Nephron progenitor cell (in vitro differentiated cells): ENCODE measurements around the gene ALG10B.
"Not testable (repeated sequence)": the region's sequence is repeated elsewhere in the genome, so short reads cannot be mapped to it uniquely, and the experiment has no call there.

Experiments used
- DNase-seq: peaks from one replicate; pipeline ENCODE4 v3.0.0; 2021
- H3K27ac Mint-ChIP-seq: 2 replicates; pipeline ENCODE4 v1.8.0; 2021; ENCODE audit warnings: mild to moderate bottlenecking, moderate library complexity, mixed read lengths
- H3K27me3 Mint-ChIP-seq: 2 replicates; pipeline ENCODE4 v1.8.0; 2021; ENCODE audit warnings: mild to moderate bottlenecking, low read depth, mixed read lengths; ENCODE audit not compliant: poor library complexity
- H3K36me3 Mint-ChIP-seq: 2 replicates; pipeline ENCODE4 v1.8.0; 2021; ENCODE audit warnings: low read depth, mixed read lengths
- H3K4me1 Mint-ChIP-seq: 2 replicates; pipeline ENCODE4 v1.8.0; 2021; ENCODE audit warnings: mixed read lengths
- H3K4me3 Mint-ChIP-seq: 2 replicates; pipeline ENCODE4 v1.8.0; 2021; ENCODE audit warnings: mild to moderate bottlenecking, moderate library complexity, mixed read lengths
- H3K9me3 Mint-ChIP-seq: 2 replicates; pipeline ENCODE4 v1.8.0; 2021; ENCODE audit warnings: mild to moderate bottlenecking, moderate library complexity, mixed read lengths
- TF ChIP-seq, protein P1 (sequence below): fragments of 200-600 bp; sonication (generic); IDR thresholded peaks from 2 replicates; pipeline ENCODE4 v1.5.0; 2021; ENCODE audit warnings: antibody characterized with exemption

The ALG10B gene

DNA sequence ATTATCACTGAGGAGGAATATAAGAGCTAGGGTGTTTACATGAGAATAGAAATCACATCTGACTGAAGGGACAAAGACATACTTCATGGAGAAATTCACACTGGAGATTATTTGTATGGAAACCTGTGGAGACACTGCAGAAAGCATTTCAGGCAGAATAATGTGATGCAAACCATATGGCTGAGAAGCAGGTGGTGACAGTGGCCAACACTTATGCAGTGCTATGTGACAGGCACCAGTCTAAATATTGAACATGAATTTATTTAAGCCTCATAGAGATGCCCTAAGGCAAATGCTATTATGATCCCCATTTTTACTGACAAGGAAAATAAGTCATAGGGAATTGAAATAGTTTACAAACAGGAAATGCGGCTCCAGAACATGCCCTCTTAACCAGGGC lies 16.2 kb downstream of the ALG10B start:
- Mint-ChIP-seq H3K27ac (no peak overlapping the region), H3K36me3 (peaks cover 14% of the 10 kb centered on the region), H3K4me3 (no peak overlapping the region), H3K27me3 (no peaks in the 10 kb centered on the region), H3K9me3 (peaks cover 14% of the 10 kb centered on the region), H3K4me1 (no peaks in the 10 kb centered on the region)
- no peak for DNase-seq
- TF ChIP-seq, protein P1, sequence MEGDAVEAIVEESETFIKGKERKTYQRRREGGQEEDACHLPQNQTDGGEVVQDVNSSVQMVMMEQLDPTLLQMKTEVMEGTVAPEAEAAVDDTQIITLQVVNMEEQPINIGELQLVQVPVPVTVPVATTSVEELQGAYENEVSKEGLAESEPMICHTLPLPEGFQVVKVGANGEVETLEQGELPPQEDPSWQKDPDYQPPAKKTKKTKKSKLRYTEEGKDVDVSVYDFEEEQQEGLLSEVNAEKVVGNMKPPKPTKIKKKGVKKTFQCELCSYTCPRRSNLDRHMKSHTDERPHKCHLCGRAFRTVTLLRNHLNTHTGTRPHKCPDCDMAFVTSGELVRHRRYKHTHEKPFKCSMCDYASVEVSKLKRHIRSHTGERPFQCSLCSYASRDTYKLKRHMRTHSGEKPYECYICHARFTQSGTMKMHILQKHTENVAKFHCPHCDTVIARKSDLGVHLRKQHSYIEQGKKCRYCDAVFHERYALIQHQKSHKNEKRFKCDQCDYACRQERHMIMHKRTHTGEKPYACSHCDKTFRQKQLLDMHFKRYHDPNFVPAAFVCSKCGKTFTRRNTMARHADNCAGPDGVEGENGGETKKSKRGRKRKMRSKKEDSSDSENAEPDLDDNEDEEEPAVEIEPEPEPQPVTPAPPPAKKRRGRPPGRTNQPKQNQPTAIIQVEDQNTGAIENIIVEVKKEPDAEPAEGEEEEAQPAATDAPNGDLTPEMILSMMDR: no peak

DNA sequence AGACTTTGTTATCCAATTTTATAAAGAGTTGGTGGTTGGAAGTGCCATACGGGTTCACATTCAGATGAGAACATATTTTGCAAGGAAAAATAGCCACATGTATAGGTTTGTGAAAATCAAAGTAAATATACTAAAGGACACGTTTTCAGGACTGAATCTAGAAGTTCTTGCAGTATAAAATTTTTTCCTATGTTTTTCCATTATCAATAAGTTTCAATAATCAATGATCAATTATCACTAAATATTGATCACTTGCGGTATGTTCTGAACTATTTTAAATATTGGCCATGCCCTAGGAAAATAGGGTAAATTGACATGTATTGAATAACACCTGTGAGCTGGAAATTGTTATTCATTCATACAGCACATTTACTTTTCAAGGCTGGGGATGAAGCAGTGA lies 25.9 kb downstream of the ALG10B start:
- no peak overlapping the region for H3K27ac Mint-ChIP-seq
- peaks cover 46% of the 10 kb centered on the region for H3K9me3 Mint-ChIP-seq
- no peak for DNase-seq
- TF ChIP-seq, protein P1: no peak
- no peaks in the 10 kb centered on the region for H3K36me3 Mint-ChIP-seq
- no peaks in the 10 kb centered on the region for H3K27me3 Mint-ChIP-seq
- H3K4me3 Mint-ChIP-seq: no peak overlapping the region
- no peaks in the 10 kb centered on the region for H3K4me1 Mint-ChIP-seq

DNA sequence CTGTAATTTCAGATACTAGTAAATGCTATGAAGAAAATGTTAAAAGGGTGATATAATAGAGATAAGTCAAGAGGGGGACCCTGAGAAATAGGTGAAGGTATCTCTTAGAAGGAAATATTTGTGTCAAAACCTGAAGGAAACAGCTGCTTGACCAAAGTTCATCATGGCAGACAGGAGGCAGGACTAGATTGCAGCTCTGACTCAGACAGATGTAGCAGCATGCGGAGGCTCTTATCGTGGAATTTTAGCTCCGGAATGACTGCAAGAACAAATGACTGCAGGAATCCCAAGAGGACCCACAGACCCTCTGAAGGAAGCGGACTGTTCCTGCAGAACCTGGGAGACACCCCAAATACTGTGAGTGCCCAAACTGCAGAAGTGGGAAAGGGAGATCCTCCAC lies 26.7 kb downstream of the ALG10B start:
- not testable (repeated sequence) for H3K27ac Mint-ChIP-seq, H3K27me3 Mint-ChIP-seq, H3K4me3 Mint-ChIP-seq, H3K36me3 Mint-ChIP-seq, H3K4me1 Mint-ChIP-seq, DNase-seq
- H3K9me3 Mint-ChIP-seq: peaks cover 52% of the 10 kb centered on the region

DNA sequence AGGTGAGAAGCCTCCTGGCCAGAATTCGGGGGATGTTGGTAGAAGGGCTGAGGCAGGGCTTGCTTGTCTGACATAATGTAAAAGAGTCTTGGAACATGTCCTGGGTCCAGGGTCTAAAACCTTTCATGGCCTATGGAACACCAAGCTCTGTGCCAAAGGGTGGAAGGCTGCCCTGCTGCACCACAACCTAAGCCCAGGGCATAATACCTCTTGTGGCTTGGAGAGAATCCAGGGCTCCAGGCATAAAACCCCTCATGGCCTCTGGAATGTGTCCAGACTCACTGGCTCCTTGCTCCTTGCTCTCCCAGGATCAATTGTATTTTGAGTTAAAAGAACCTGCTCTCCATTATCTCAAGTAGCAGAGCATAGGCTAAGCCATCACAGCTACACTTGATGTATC lies 27.3 kb downstream of the ALG10B start:
- DNase-seq, H3K27ac Mint-ChIP-seq, H3K36me3 Mint-ChIP-seq, H3K27me3 Mint-ChIP-seq, H3K4me1 Mint-ChIP-seq, H3K4me3 Mint-ChIP-seq: not testable (repeated sequence)
- H3K9me3 Mint-ChIP-seq: peaks cover 59% of the 10 kb centered on the region

DNA sequence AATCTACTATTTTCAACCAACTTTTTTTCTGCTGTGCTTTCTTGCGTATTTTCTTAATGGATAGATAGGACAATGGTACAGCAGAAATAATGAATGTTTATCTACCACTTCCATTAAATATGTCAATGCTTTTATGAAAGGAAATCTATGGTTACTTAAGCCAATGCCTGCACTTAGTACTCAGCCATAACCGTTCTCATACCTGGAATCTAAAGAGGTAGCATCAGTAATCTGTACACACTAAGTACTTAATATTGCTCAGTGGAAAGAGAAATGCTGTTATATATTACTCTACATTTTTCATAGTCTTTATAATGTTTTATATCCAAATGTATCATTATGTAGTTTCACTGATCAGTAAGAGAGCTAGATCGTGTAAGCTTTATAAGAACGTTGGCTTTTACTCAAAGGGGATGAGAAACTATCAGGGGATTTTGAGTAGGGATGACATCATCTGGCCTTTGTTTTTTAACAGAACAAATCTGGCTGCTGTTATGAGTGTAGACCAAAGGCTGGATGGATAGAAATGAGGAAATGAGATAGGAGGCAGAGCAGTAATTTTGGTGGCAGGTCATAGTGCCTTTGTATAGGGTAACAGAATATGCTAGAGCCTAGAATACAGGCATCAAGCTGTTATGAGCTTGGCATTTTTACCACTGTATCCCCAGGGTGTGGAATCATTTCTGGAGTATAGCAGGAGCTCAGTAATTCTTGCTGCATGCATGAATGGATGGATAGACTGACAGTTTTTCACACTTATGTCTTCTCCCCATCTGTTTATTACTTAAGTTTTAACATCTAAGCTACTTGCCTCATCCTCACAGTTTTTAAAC lies 34.0 kb downstream of the ALG10B start:
- H3K9me3 Mint-ChIP-seq: peaks cover 49% of the 10 kb centered on the region
- H3K27me3 Mint-ChIP-seq: no peaks in the 10 kb centered on the region
- no peak overlapping the region for H3K4me3 Mint-ChIP-seq
- TF ChIP-seq, protein P1: no peak
- no peak overlapping the region for H3K27ac Mint-ChIP-seq
- no peak for DNase-seq
- H3K36me3 Mint-ChIP-seq: no peaks in the 10 kb centered on the region
- no peaks in the 10 kb centered on the region for H3K4me1 Mint-ChIP-seq

DNA sequence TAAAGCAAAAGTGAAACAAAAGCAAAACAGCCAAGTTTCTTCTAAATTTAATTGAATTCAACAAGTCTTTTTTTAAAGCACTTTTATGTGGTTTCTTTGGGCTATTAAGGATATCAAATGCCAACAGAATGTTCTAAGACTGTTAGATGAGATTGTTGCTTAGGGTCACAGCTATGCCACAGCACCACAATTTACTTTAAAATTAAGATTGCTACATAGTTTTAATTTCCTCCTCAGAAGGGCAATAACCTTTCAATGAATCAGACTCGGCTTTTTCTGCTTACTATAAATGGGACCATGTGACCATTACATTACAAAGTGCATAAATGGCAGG lies 34.6 kb downstream of the ALG10B start:
- H3K4me3 Mint-ChIP-seq, H3K4me1 Mint-ChIP-seq, H3K27me3 Mint-ChIP-seq, DNase-seq, H3K36me3 Mint-ChIP-seq, H3K27ac Mint-ChIP-seq: not testable (repeated sequence)
- peaks cover 45% of the 10 kb centered on the region for H3K9me3 Mint-ChIP-seq

DNA sequence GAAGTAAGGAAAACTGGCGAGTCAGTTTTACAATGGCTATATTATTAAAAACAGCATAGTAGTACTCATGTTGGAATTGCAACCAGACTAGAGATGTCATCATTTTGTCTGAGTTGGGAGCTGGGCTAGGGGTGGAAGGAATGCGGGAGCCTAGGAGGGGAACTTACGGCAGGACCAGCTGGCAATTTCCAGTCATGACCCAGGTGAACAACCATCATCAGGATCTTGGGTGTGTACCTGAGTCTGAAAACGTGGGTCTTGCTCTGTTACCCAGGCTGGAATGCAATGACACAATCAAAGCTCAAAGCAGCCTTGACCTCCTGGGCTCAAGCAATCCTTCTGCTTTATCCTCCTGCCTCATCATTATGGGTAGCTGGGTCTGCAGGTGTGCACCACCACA lies 50.9 kb downstream of the ALG10B start:
- no peaks in the 10 kb centered on the region for H3K4me1 Mint-ChIP-seq
- no peaks in the 10 kb centered on the region for H3K36me3 Mint-ChIP-seq
- no peak overlapping the region for H3K27ac Mint-ChIP-seq
- no peaks in the 10 kb centered on the region for H3K9me3 Mint-ChIP-seq
- no peak for DNase-seq
- H3K27me3 Mint-ChIP-seq: no peaks in the 10 kb centered on the region
- H3K4me3 Mint-ChIP-seq: no peak overlapping the region
- TF ChIP-seq, protein P1: no peak
